HG03460 (cell line): ENCODE measurements around the gene GPHN.
"Not testable (repeated sequence)": the region's sequence is repeated elsewhere in the genome, so short reads cannot be mapped to it uniquely, and the experiment has no call there.

ENCODE experiments used
- ATAC-seq: cut with Tn5 transposase; IDR thresholded peaks from one replicate; pipeline ENCODE4 v1.9.1; 2021; ENCODE audit not compliant: unreplicated experiment

Gene GPHN

GRCh38 chr14:67018720-67019119, 510.8 kb downstream of the GPHN start:
- ATAC-seq, result no peak

GRCh38 chr14:67019796-67020195, 511.8 kb downstream of the GPHN start:
- no peak for ATAC-seq

DNA sequence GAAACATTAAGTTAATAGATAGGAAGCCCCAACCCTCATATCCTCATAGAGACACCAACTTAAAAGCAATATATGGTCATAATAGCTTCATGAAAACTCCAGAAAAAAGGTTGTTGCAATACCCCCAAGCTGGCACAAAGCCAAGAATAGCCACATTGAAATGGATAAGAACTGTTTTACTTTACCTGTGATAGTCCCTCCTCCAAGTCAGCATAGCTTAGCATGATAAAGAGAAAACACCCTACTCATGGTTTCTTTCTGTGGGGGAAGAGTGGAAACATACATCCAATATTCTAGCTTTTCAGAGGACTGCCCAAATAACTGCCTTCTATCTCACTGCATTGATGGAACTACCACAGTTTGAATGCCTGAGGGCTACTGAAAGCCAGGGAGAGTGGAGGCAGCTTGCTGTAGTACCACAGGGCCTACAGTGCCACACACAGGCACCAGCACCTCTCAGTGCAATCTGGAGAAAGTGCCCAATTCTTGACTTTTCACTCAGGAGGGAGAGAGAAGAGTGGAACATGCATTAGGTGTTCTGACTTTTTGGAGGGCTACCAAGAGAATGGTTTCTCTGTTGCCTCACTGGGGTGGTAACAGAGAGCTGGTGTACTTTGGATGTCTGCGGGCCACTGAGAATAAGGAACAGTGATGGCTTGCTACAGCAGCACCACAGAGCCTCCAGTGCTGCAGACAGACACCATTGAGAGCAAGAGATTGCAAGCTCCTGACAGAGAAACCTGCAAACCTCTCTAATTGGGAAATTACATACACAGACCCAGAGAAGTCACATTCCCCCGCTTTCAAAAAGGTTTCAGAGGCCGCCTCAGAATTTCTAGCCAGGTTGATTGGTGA, 524.2 kb downstream of the GPHN start:
- ATAC-seq, result no peak

DNA sequence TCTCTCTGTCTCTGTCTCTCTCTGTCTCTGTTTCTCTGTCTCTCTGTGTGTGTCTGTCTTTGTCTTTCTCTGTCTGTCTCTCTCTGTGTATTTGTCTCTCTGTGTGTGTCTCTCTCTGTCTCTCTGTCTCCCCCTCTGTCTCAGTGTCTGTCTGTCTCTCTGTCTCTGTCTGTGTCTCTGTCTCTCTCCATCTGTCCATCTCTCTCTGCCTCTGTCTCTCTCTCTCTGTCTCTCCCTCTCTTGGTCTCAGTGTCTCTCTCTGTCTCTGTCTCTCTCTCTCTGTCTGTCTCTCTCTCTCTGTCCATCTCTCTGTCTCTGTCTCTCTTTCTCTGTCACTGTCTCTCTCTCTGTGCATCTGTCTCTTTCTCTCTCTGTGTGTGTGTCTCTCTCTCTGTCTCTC, 537.5 kb downstream of the GPHN start:
- no peak for ATAC-seq

DNA sequence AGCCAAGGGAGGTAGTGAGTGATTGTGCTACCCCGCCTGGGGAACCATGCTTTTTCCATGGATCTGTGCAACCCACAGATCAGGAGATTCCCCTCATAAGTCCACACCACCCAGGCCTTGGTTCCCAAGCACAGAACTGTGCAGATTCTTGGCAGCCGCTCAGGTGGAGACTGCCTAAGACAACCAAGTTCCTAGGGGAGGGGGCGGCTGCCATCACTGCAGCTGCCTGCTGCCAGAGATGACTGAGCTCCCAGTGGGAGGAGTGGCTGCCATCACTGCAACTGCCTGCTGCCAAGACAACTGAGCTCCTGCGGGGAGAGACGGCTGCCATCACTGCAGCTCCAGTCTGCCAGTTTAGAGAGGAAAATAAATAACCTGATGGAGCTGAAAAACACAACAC, 542.9 kb downstream of the GPHN start:
- no peak for ATAC-seq

- ATAC-seq, result no peak
Observed at GRCh38 chr14:67056684-67057083, 548.7 kb downstream of the GPHN start.

DNA sequence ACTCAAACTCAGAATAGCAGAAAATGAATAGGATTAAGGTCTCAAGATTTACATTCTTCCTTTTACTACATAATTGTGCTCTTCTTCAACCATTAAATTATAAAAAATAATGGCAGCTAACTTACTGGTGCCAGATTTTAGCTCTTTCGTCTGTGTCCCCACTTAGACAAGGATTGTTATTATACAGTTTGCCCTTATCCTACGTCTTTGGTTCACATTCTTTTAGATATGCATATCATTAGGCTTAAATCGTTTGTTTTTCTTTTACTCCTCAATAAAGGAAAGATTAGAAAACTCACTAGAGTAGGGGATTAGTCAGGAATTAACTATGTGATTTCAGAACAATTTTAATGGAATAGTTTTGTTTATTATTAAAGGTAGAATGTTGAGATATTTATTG, 551.6 kb downstream of the GPHN start:
- ATAC-seq, result no peak

GRCh38 chr14:67060546-67060945, 552.6 kb downstream of the GPHN start:
- ATAC-seq, result no peak

DNA sequence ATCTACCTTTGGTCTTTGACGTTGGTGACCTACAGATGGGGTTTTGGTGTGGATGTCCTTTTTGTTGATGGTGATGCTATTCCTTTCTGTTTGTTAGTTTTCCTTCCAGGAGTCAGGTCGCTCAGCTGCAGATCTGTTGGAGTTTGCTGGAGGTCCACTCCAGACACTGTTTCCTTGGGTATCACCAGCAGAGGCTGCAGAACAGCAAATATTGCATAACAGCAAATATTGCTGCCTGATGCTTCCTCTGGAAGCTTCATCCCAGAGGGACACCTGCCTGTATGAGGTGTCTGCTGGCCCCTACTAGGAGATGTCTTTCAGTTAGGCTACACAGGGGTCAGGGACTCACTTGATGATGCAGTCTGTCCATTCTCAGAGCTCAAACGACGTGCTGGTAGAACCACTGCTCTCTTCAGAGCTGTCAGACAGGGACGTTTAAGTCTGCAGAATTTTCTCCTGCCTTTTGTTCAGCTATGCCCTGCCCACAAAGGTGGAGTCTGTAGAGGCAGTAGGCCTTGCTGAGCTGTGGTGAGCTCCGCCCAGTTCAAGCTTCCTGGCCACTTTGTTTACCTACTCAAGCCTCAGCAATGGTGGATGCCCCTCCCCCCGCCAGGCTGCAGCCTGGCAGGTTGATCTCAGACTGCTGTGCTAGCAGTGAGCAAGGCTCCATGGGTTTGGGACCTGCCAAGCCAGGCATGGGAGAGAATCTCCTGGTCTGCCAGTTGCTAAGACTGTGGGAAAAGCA, 559.3 kb downstream of the GPHN start:
- ATAC-seq, result not testable (repeated sequence)

- ATAC-seq, result no peak
Observed at GRCh38 chr14:67068251-67068650, 560.3 kb downstream of the GPHN start.

GRCh38 chr14:67071506-67071905, 563.6 kb downstream of the GPHN start:
- no peak for ATAC-seq

DNA sequence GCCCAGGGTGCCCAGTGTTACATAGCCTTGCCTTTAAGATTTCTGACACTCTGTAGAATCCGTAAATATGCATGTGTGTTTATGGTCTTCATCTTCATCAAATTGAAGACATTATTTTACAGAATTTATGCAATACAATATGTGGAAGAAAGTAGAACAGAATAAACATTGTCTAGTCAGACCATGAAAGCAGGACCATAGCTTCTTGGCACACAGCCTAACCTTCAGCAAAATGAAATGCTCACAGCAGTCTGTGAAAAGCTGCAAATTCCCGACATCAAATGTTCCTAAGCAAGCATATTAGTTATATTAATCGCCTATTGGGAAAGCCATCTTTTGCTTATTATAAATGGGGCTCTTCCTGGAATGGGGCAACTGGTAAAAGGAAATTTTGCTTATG, 570.0 kb downstream of the GPHN start:
- no peak for ATAC-seq

DNA sequence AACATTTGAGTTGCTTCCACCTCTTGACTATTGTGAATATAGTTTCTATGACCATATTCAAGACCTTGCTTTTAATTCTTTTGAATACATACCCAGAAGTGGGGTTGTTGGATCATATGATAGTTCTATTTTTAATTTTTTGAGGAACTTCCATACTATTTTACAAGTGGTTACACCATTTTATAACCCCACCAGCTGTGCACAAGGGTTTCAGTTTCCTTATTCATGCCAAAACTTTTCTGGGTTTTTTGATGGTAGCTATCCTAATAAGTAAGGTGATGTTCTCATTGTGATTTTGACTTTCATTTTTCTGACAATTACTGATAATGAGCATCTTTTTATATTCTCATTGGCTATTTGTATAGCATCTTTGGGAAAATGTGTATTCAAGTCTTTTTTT, 571.9 kb downstream of the GPHN start:
- ATAC-seq, result no peak

- ATAC-seq, result no peak
Observed at GRCh38 chr14:67108230-67108629, 600.3 kb downstream of the GPHN start.

DNA sequence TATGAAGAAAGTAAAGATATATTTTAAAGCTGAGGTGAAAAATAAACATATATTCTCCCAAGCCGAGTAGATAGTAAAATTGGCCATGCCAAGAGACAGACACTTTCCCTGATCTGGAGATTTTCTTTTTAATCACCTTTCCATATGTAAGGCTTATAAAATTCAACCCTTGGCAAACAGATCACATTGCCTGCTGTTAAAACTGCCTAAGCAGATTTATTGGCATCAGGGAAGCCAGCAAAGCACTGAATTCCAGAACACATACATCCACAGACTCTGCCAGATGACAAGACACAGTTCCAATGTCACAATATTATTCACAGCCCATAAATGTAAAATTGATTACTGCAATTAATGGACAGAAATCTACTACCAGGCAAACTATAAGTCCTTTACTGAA, 603.1 kb downstream of the GPHN start:
- no peak for ATAC-seq

DNA sequence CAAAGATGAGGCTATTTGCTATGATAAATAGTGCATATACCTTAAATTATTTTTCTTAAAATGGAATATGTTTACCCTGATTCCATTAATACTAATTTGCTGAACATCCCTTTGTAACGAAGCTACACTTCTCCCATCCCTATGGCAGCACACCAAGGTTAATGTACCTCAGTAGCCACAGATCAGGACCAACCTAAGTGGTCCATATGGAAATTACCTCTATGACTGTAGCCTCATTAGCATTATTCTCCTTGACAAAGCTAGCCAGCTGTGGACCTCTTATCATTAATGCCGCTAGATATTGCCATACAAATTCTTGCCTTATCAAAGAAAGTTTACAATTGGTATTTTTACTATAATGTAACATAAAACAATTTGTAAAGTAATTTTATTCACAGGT, 604.4 kb downstream of the GPHN start:
- no peak for ATAC-seq

GRCh38 chr14:67127174-67127573, 619.2 kb downstream of the GPHN start:
- no peak for ATAC-seq

DNA sequence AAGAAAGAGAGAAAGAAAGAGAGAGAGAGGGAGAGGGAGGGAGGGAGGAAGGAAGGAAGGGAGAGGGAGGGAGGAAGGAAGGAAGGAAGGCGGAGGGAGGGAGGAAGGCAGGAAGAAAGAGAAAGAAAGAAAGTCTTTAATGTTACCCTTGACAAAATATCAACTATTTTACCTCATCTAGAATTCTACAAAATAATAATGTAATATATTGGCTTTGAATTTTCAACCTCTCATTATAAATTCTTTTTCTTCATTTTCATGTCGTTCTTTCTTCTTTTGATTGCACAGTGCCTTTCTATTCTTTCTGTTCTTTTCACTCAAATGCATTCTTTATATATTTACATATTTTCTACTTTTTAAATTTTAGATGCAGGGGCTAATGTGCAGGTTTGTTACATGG, 621.8 kb downstream of the GPHN start:
- no peak for ATAC-seq

DNA sequence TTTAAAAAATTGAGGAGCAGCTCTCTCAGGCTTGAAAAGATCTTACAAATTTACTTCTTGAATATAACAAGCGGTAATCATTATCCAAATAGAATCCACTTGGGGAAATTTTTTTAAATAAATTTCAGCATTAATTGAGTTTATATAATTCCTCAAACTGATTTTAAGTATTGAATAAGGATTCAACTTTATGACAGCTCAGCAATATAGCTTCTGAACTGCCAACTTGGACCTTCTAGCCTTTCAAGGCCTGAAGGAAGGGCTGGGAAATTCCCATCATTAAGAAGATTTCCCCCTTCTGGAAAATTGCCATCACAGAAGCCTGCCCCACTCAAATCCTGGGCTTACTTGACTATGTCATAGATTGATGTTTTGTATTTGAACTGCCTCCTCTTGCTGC, 623.7 kb downstream of the GPHN start:
- ATAC-seq, result no peak

DNA sequence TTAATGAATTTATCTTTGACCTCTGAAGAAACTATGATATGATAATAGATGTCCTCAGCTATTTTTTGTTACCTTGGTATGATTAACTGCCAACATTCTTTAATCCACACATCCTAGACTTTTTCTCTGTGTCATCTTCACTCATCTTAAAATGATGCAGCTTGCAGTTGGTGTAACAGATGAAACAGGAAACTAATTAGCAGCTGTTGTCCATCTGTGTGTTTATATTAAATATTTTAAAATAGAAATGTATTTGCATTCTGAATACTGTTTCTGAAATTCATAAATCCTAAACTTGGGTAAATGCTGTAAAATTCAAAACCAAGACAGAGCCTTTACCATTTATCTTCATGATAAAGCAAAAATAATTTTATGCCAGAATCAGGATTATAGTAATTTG, 625.2 kb downstream of the GPHN start:
- ATAC-seq, result no peak

DNA sequence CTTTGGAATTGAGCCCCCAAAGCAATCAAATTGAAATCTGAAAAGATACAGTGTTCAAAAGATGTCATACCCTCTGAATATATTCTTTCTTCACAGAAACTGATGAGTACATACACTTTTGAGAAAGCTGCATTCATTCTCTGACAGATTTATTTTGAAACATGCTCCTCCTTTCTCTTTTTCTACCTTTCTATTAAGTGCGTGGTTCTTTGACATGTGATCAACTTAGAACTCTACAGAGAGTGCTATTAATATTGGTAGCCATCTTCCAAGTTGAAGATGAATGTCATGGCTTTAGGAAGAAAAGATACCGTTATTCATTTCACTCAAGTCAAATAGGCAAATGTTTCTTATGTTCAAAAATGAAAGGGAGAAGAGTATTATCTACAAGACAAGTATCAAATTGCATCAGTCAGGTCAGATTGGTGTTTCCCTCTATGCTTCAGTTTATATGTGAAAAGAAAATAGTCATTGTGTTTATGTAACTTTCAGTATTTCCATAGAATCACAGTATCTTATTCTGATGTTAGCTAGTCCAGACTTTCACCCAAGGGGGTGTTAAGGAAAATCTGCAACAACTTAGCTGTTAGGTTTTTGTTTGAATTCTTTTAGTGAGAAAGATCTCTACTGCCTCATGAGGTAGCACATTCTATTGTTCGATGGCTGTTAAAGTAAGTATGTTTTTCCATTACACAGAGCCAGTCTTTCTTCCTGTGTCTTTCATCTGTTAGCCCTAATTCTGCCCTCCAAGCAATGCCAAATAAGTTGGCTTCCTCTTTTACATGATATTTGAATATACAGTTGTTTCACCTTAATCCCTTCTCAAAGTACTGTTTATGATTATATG, 625.9 kb downstream of the GPHN start:
- no peak for ATAC-seq
